Gastroesophageal sphincter (tissue), 3 donors: ENCODE data around the gene FGFR1OP2.

Source experiments
- EP300 ChIP-seq: sonication (generic); formaldehyde crosslinking; IDR thresholded peaks from one replicate; pipeline ENCODE4 v1.6.1; 2017; ENCODE audit warnings: antibody characterized with exemption, mild to moderate bottlenecking
- POLR2A ChIP-seq, 2 donors: fragments of 450-650 bp; IDR thresholded peaks; one replicate each; pipeline ENCODE4 v1.6.1; 2017; ENCODE audit warnings: antibody characterized with exemption in 2 of 2, mild to moderate bottlenecking in 2 of 2, moderate library complexity in 1 of 2
- POLR2AphosphoS5 ChIP-seq: sonication (generic); formaldehyde crosslinking; IDR thresholded peaks from one replicate; pipeline ENCODE4 v1.6.1; 2017; ENCODE audit warnings: antibody characterized with exemption
- TF ChIP-seq, protein P1 (sequence below), 4 experiments: fragments of 200-600 bp in 2 of 4; fragments of 450-650 bp in 2 of 4; sonication (generic) in 1 of 4; IDR thresholded peaks; one replicate each; pipeline ENCODE4 v1.5.1; 2017 to 2019; ENCODE audit warnings: antibody characterized with exemption in 4 of 4, mild to moderate bottlenecking in 2 of 4, moderate library complexity in 2 of 4

DNA sequence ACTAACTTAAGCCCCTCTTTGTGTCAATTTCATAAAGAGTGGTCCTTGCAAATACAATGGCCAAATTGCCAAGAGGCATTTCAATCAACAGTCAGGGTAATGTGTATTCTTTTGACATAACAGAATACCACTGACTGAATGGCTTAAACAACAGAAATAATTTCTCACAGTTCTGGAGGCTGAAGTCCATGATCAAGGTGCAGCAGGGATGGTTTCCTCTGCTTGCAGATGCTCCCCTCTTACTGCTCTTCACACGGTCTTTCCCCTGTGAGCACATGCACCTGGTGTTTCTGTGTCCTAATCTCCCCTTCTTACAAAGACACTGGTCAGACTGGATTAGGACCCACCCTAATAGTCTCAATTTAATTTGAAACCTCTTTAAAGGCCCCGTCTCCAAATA lies 31.9 kb downstream of the FGFR1OP2 start:
- TF ChIP-seq POLR2A (IDR thresholded peaks at IDR 0.05) = no peak
- TF ChIP-seq, protein P1, sequence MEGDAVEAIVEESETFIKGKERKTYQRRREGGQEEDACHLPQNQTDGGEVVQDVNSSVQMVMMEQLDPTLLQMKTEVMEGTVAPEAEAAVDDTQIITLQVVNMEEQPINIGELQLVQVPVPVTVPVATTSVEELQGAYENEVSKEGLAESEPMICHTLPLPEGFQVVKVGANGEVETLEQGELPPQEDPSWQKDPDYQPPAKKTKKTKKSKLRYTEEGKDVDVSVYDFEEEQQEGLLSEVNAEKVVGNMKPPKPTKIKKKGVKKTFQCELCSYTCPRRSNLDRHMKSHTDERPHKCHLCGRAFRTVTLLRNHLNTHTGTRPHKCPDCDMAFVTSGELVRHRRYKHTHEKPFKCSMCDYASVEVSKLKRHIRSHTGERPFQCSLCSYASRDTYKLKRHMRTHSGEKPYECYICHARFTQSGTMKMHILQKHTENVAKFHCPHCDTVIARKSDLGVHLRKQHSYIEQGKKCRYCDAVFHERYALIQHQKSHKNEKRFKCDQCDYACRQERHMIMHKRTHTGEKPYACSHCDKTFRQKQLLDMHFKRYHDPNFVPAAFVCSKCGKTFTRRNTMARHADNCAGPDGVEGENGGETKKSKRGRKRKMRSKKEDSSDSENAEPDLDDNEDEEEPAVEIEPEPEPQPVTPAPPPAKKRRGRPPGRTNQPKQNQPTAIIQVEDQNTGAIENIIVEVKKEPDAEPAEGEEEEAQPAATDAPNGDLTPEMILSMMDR (IDR thresholded peaks at IDR 0.05) = no peak
- no peak for TF ChIP-seq POLR2AphosphoS5
- TF ChIP-seq EP300 = no peak
